HUES6 (cell line): ENCODE measurements around the gene PLXNB3.

ENCODE experiments used
- H3K27ac ChIP-seq: 2 replicates; pipeline ENCODE4 v1.7.0; 2013; ENCODE audit warnings: low read depth, mild to moderate bottlenecking, low read length, inconsistent platforms
- H3K27me3 ChIP-seq: 2 replicates; pipeline ENCODE4 v1.6.1; 2013; ENCODE audit warnings: low read length; ENCODE audit not compliant: control insufficient read depth, insufficient read depth
- H3K36me3 ChIP-seq: 2 replicates; pipeline ENCODE4 v1.6.1; 2013; ENCODE audit warnings: low read length; ENCODE audit not compliant: control insufficient read depth, insufficient read depth
- H3K4me1 ChIP-seq: 2 replicates; pipeline ENCODE4 v1.6.1; 2013; ENCODE audit warnings: low read length; ENCODE audit not compliant: control insufficient read depth, insufficient read depth
- H3K4me3 ChIP-seq: 2 replicates; pipeline ENCODE4 v1.5.1; 2013; ENCODE audit warnings: low read depth, low read length
- H3K9ac ChIP-seq: one replicate; pipeline ENCODE4 v1.6.1; 2013; ENCODE audit warnings: mild to moderate bottlenecking, low read length
- H3K9me3 ChIP-seq: 2 replicates; pipeline ENCODE4 v1.6.1; 2013; ENCODE audit warnings: low read depth, low read length; ENCODE audit not compliant: control insufficient read depth, insufficient read depth

PLXNB3 gene

DNA sequence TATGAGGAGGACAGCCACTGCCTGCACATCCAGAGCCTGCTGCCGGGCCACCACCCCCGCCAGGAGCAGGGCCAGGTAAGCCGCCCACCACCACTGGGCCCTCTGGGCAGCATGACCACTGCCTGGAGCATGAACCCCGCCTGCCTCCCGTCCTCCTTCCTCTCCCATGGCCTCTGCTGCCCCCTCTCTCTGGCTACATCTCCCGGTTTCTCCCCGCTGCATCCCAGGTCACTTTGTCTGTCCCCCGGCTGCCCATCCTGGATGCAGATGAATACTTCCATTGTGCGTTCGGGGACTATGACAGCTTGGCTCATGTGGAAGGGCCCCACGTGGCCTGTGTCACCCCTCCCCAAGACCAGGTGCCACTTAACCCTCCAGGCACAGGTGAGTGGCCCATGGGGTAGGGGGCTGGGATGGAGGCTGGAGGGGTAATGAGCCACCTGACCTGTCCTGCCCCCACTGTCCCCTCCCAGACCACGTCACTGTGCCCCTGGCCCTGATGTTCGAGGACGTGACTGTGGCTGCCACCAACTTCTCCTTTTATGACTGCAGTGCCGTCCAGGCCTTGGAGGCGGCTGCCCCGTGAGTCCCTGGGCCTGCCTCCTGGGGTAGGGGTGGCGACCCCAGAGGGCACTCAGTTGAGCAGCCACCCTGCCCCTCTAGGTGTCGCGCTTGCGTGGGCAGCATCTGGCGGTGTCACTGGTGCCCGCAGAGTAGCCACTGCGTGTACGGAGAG is 6.0 kb downstream of the PLXNB3 start:
- Histone ChIP-seq H3K9ac (no peak overlapping the region), H3K4me1 (peaks cover 20% of the 10 kb centered on the region), H3K27me3 (no peaks in the 10 kb centered on the region), H3K4me3 (no peak overlapping the region), H3K36me3 (no peaks in the 10 kb centered on the region), H3K27ac (no peak overlapping the region), H3K9me3 (peaks cover 39% of the 10 kb centered on the region; the same call in 1 of the 2 replicates)

DNA sequence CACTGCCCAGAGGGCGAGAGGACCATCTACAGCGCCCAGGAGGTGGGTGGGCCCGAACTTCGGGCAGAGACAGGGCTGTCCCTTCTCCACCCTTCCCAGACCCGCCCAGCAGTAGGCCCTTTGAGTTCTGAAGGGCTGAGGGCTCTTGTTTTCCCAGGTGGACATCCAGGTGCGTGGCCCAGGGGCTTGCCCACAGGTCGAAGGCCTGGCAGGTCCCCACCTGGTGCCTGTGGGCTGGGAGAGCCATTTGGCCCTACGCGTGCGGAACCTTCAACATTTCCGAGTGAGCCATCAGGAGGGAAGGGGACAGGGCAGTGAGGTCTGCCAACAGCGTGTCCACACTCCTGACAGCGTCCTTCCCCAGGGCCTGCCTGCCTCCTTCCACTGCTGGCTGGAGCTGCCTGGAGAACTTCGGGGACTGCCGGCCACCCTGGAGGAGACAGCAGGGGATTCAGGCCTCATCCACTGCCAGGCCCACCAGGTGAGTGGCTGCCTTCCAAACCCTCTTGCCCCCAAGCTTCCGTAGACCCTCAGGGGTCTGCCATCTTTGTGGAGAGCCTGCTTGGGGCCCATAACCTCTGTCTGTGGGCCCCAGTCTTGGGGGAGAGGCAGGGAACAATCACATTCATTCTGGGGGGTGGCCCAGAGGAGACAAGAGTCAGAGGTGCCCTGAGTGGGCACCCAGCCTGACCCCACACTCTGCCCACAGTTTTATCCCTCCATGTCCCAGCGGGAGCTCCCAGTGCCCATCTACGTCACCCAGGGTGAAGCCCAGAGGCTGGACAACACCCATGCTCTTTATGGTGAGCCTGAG is 6.8 kb downstream of the PLXNB3 start:
- Histone ChIP-seq H3K4me1 (peaks cover 14% of the 10 kb centered on the region), H3K27me3 (no peaks in the 10 kb centered on the region), H3K27ac (no peak overlapping the region), H3K36me3 (no peaks in the 10 kb centered on the region), H3K4me3 (no peak overlapping the region), H3K9ac (no peak overlapping the region), H3K9me3 (peaks cover 41% of the 10 kb centered on the region; the same call in 1 of the 2 replicates)

DNA sequence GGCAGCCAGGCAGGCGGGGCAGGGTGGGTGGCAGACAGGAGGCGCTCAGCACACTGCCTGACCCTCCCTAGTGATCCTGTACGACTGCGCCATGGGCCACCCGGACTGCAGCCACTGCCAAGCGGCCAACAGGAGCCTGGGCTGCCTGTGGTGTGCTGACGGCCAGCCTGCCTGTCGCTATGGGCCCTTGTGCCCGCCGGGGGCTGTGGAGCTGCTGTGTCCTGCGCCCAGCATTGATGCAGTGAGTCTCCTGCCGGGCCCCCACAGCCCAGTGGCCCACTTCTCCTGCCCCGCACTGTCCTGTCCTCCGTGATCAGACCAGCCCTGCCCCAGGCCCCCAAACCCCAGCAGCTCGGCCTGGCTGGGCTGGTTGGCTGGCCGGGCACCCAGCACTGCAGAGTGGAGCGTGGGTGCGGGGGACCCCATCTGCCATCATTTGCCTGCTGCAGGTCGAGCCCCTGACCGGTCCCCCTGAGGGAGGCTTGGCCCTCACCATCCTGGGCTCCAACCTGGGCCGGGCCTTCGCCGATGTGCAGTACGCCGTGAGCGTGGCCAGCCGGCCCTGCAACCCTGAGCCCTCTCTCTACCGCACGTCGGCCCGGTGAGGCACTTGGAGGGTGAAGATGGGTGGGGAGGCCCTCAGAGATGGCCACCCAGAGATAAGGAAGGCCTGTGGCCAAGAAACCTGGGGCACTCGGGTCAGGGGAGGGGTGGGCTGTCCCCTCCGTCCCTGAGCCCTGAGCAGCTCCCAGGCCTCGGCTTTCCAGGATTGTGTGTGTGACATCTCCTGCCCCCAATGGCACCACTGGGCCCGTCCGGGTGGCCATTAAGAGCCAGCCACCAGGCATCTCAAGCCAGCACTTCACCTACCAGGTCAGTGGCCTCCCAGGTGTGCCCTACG is 7.6 kb downstream of the PLXNB3 start:
- Histone ChIP-seq H3K9me3 (peaks cover 42% of the 10 kb centered on the region; the same call in 1 of the 2 replicates), H3K27me3 (no peaks in the 10 kb centered on the region), H3K9ac (no peak overlapping the region), H3K36me3 (no peaks in the 10 kb centered on the region), H3K4me3 (no peak overlapping the region), H3K27ac (no peak overlapping the region), H3K4me1 (peaks cover 5% of the 10 kb centered on the region; the same call in 1 of the 2 replicates)

DNA sequence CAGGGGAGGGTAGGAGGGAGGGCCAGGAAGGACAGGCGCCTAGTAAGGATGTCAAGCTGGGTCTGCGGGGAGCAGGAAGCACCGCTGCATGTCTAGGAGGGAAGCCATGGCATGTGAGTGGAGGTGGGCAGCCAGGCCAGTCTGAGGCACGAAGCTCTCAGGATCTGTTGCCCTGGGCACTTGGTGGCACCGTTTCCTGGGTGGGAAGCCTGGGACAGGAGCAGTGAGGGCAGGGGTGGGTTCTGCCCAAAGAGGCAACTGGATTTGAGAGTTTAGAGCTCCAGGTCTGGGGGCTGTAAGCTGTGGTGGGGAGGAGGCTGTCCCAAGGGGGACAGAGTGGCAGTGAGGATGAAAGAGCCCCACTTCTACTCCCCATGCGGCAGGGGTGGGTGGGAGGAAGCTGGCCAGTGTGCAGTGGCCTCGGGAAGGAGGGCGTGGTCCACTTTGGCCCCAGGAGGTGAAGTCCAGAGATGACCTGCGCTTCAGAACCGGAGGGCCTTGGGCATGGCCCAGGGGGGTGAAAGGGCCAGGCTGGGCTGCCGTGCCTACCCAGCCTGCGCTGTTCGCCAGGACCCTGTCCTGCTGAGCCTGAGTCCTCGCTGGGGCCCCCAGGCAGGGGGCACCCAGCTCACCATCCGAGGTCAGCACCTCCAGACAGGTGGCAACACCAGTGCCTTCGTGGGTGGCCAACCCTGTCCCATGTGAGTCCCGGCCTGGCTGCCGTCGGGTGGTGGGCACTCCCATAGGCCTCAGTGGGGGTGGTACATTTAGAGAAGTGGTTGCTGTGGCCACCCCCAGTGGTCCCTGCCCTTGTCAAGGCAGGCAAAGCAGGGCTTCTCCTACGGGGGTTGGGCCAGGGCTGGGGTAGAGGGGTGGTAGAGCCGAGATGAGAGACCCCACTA is 8.5 kb downstream of the PLXNB3 start:
- Histone ChIP-seq H3K4me3 (no peak overlapping the region), H3K36me3 (no peaks in the 10 kb centered on the region), H3K9me3 (peaks cover 44% of the 10 kb centered on the region; the same call in 1 of the 2 replicates), H3K9ac (no peak overlapping the region), H3K4me1 (peaks cover 3% of the 10 kb centered on the region; the same call in 1 of the 2 replicates), H3K27ac (no peak overlapping the region), H3K27me3 (no peaks in the 10 kb centered on the region)

DNA sequence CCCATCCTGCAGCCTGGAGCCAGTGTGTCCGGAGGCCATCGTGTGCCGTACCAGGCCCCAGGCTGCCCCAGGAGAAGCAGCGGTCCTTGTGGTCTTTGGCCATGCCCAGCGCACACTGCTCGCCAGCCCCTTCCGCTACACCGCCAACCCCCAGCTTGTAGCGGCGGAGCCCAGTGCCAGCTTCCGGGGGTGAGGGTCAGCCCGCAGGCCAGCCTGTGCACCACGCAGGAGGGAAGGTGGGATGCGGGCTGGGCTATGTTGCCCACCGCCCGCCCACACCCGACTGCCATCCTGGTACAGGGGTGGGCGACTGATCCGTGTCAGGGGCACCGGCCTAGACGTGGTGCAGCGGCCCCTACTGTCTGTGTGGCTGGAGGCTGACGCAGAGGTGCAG is 9.2 kb downstream of the PLXNB3 start:
- no peaks in the 10 kb centered on the region for H3K36me3 ChIP-seq
- H3K27ac ChIP-seq = no peak overlapping the region
- no peaks in the 10 kb centered on the region for H3K27me3 ChIP-seq
- peaks cover 44% of the 10 kb centered on the region; the same call in 1 of the 2 replicates for H3K9me3 ChIP-seq
- no peak overlapping the region for H3K9ac ChIP-seq
- H3K4me1 ChIP-seq = peaks cover 3% of the 10 kb centered on the region; the same call in 1 of the 2 replicates
- no peak overlapping the region for H3K4me3 ChIP-seq

DNA sequence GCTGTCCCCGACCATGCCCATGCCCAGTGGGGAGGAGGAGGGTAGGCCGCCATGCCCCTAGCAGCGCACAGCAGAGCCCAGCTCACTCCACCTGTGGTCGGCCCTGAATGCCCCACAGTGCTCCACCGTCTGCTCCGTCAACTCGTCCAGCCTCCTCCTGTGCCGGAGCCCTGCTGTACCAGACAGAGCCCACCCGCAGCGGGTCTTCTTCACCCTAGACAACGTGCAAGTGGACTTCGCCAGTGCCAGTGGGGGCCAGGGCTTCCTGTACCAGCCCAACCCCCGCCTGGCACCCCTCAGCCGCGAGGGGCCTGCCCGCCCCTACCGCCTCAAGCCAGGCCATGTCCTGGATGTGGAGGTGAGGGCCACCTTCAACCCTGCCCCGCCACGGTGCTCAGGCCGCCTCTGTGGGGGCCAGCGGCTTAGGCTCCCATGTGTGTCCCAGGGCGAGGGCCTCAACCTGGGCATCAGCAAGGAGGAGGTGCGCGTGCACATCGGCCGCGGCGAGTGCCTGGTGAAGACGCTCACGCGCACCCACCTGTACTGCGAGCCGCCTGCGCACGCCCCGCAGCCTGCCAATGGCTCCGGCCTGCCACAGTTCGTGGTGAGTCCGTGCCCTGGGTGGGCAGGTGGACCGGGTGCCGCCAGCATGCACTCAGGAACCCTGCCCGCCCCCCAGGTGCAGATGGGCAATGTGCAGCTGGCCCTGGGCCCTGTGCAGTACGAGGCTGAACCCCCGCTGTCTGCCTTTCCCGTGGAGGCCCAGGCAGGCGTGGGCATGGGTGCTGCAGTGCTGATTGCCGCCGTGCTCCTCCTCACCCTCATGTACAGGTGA is 9.9 kb downstream of the PLXNB3 start:
- Histone ChIP-seq H3K4me1 (peaks cover 3% of the 10 kb centered on the region; the same call in 1 of the 2 replicates), H3K27ac (no peak overlapping the region), H3K27me3 (no peaks in the 10 kb centered on the region), H3K9me3 (peaks cover 42% of the 10 kb centered on the region; the same call in 1 of the 2 replicates), H3K9ac (no peak overlapping the region), H3K4me3 (no peak overlapping the region), H3K36me3 (no peaks in the 10 kb centered on the region)

DNA sequence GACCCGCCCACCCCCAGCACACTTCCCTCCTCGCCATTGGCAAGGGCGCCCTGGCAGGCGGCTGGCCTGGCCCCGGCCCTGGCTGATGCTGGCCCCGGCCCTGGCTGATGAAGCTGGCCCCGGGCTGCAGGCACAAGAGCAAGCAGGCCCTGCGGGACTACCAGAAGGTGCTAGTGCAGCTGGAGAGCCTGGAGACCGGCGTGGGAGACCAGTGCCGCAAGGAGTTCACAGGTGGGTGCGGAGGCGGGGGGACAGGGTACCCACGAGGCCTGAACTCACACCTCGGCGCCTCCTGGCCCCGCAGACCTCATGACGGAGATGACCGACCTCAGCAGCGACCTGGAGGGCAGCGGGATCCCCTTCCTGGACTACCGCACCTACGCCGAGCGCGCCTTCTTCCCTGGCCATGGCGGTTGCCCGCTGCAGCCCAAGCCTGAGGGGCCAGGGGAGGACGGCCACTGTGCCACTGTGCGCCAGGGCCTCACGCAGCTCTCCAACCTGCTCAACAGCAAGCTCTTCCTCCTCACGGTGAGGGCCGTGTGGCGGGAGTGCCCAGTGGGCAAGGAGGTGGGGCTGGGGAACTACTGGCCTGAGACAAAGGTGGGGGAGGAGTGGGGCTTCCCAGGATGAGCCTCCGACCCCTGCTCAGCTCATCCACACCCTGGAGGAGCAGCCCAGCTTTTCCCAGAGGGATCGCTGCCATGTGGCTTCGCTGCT is 10.7 kb downstream of the PLXNB3 start:
- H3K27me3 ChIP-seq = no peaks in the 10 kb centered on the region
- H3K27ac ChIP-seq = no peak overlapping the region
- H3K9me3 ChIP-seq = peaks cover 36% of the 10 kb centered on the region; the same call in 1 of the 2 replicates
- peaks cover 3% of the 10 kb centered on the region; the same call in 1 of the 2 replicates for H3K4me1 ChIP-seq
- H3K36me3 ChIP-seq = no peaks in the 10 kb centered on the region
- H3K9ac ChIP-seq = no peak overlapping the region
- H3K4me3 ChIP-seq = no peak overlapping the region

DNA sequence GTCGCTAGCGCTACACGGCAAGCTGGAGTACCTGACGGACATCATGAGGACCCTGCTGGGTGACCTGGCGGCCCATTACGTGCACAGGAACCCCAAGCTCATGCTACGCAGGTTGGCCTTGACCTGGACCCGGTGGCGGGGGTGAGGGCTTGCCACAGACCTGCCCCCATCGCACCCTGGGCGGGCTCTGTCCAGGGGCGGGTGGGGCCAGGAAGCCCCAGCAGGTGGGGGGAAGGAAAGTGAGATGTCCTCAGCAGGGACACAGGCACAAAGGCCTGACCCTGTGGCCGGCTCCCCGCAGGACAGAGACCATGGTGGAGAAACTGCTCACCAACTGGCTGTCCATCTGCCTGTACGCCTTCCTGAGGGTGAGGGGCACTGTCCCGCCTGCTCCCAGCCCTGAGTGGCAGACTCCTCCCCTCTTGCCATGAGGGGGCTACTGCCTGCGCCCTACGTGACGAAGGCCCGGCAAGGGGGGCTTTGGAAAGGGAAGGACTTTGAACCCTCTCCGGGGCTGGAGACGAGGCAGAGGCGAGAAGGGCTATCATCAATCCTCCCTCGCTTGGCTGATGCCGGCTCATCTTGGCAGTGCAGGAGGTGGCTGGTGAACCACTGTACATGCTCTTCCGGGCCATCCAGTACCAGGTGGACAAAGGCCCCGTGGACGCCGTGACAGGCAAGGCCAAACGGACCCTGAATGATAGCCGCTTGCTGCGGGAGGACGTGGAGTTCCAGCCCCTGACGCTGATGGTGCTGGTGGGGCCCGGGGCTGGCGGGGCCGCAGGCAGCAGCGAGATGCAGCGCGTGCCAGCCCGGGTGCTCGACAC is 11.5 kb downstream of the PLXNB3 start:
- H3K9me3 ChIP-seq = peaks cover 36% of the 10 kb centered on the region; the same call in 1 of the 2 replicates
- no peaks in the 10 kb centered on the region for H3K27me3 ChIP-seq
- H3K4me1 ChIP-seq = peaks cover 3% of the 10 kb centered on the region; the same call in 1 of the 2 replicates
- H3K9ac ChIP-seq = no peak overlapping the region
- H3K36me3 ChIP-seq = no peaks in the 10 kb centered on the region
- H3K27ac ChIP-seq = no peak overlapping the region
- no peak overlapping the region for H3K4me3 ChIP-seq
